Measurements from ENCODE around the gene FRY.

FRY gene

DNA sequence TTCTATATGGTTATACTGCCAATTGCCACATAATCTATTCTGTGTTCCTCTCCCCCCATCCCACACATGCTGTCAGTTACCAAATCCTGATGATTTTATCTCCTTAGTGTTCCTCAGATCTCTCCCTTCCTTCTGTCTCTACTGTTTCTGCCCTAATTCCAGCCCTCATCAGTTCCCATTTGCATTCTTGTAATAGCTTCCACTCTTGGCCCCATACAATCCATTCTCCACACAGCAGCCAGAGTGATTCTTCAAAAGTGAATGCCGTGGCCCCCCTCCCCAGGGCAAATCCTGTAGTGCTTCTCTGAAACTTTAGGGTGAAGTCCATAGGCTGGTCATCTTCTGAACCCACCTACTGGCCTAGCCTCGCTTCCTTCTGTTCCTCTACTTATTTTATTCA lies 169.2 kb downstream of the FRY start:
- H4K20me1 ChIP-seq (ENCODE audit: insufficient read depth, low read length, poor library complexity, severe bottlenecking) = no peaks in the 10 kb centered on the region
- H3K9me3 ChIP-seq (ENCODE audit: insufficient read depth, low read depth, low read length) = no peaks in the 10 kb centered on the region
- no peaks in the 10 kb centered on the region for H3K9me2 ChIP-seq (replicated peaks; ENCODE audit: low read depth, low read length)
- H3K4me3 ChIP-seq (ENCODE audit: low read length, poor library complexity, severe bottlenecking) = no peak overlapping the region
- H3K4me2 ChIP-seq (ENCODE audit: low read depth, low read length, poor library complexity, severe bottlenecking) = no peak overlapping the region
- no peak overlapping the region for H3K9ac ChIP-seq (ENCODE audit: low read depth, low read length, poor library complexity, severe bottlenecking)
- no peaks in the 10 kb centered on the region for H3K27me3 ChIP-seq (ENCODE audit: insufficient read depth, low read length, poor library complexity, severe bottlenecking)
- H3K4me1 ChIP-seq (ENCODE audit: insufficient read depth, low read length, poor library complexity, severe bottlenecking) = peaks cover 5% of the 10 kb centered on the region
- TF ChIP-seq, protein P1, sequence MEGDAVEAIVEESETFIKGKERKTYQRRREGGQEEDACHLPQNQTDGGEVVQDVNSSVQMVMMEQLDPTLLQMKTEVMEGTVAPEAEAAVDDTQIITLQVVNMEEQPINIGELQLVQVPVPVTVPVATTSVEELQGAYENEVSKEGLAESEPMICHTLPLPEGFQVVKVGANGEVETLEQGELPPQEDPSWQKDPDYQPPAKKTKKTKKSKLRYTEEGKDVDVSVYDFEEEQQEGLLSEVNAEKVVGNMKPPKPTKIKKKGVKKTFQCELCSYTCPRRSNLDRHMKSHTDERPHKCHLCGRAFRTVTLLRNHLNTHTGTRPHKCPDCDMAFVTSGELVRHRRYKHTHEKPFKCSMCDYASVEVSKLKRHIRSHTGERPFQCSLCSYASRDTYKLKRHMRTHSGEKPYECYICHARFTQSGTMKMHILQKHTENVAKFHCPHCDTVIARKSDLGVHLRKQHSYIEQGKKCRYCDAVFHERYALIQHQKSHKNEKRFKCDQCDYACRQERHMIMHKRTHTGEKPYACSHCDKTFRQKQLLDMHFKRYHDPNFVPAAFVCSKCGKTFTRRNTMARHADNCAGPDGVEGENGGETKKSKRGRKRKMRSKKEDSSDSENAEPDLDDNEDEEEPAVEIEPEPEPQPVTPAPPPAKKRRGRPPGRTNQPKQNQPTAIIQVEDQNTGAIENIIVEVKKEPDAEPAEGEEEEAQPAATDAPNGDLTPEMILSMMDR (conservative IDR thresholded peaks at IDR 0.05; ENCODE audit: low read length) = no peak
- no peak for TF ChIP-seq EZH2phosphoT487 (IDR thresholded peaks at IDR 0.05; ENCODE audit: borderline replicate concordance)
- no peak overlapping the region for H2AFZ ChIP-seq (ENCODE audit: low read length)
- H3K79me2 ChIP-seq (ENCODE audit: insufficient read depth, low read length) = no peaks in the 10 kb centered on the region
- no peaks in the 10 kb centered on the region for H3K36me3 ChIP-seq (ENCODE audit: insufficient read depth, low read length)
- no peaks in the 10 kb centered on the region for H3F3A ChIP-seq (ENCODE audit: low read depth)

DNA sequence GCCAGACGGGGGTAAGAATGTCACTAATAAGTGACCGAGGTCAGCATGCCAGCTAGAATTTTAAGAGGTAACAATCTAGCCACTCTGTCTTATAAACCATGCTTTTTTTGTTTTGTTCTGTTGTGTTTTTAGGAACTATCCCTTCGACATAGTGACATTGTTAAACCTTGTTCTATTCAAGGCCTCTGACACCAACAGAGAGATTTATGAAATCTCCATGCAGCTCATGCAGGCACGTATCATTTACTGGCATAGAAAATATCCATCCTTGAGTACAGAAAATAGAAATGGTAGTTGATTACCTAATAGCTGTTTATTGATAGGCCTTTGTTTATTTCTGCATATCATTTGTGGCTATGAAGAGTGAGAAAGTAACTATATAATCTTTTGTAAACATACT lies 170.2 kb downstream of the FRY start:
- no peaks in the 10 kb centered on the region for H3K27me3 ChIP-seq (ENCODE audit: insufficient read depth, low read length, poor library complexity, severe bottlenecking)
- H4K20me1 ChIP-seq (ENCODE audit: insufficient read depth, low read length, poor library complexity, severe bottlenecking) = no peaks in the 10 kb centered on the region
- no peak overlapping the region for H3K9ac ChIP-seq (ENCODE audit: low read depth, low read length, poor library complexity, severe bottlenecking)
- TF ChIP-seq, protein P1 (conservative IDR thresholded peaks at IDR 0.05; ENCODE audit: low read length) = no peak
- TF ChIP-seq EZH2phosphoT487 (IDR thresholded peaks at IDR 0.05; ENCODE audit: borderline replicate concordance) = no peak
- H3K9me2 ChIP-seq (replicated peaks; ENCODE audit: low read depth, low read length) = no peaks in the 10 kb centered on the region
- H2AFZ ChIP-seq (ENCODE audit: low read length) = no peak overlapping the region
- H3K79me2 ChIP-seq (ENCODE audit: insufficient read depth, low read length) = no peaks in the 10 kb centered on the region
- H3K4me1 ChIP-seq (ENCODE audit: insufficient read depth, low read length, poor library complexity, severe bottlenecking) = peaks cover 9% of the 10 kb centered on the region
- no peak overlapping the region for H3K4me2 ChIP-seq (ENCODE audit: low read depth, low read length, poor library complexity, severe bottlenecking)
- H3K4me3 ChIP-seq (ENCODE audit: low read length, poor library complexity, severe bottlenecking) = no peak overlapping the region
- H3F3A ChIP-seq (ENCODE audit: low read depth) = no peaks in the 10 kb centered on the region
- no peaks in the 10 kb centered on the region for H3K36me3 ChIP-seq (ENCODE audit: insufficient read depth, low read length)
- H3K9me3 ChIP-seq (ENCODE audit: insufficient read depth, low read depth, low read length) = no peaks in the 10 kb centered on the region

DNA sequence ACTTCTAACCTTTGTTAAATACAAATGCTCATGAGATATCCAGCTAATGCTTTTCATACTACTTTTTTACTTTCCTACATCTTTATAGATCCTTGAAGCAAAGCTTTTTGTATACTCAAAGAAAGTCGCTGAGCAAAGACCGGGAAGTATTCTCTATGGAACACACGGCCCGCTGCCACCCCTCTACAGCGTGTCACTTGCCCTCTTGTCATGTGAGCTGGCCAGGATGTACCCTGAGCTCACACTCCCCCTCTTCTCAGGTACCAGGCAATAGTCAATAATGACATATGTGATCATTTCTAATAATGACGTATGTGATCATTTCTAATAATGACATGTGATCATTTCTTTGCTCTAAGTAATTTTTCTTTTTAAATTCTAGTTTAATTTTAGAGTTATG lies 170.7 kb downstream of the FRY start:
- Histone ChIP-seq H3K27me3 (ENCODE audit: insufficient read depth, low read length, poor library complexity, severe bottlenecking) (no peaks in the 10 kb centered on the region), H3K9me3 (ENCODE audit: insufficient read depth, low read depth, low read length) (no peaks in the 10 kb centered on the region), H3K79me2 (ENCODE audit: insufficient read depth, low read length) (no peaks in the 10 kb centered on the region), H3K4me2 (ENCODE audit: low read depth, low read length, poor library complexity, severe bottlenecking) (no peak overlapping the region), H2AFZ (ENCODE audit: low read length) (no peak overlapping the region), H3K4me1 (ENCODE audit: insufficient read depth, low read length, poor library complexity, severe bottlenecking) (peaks cover 9% of the 10 kb centered on the region), H3F3A (ENCODE audit: low read depth) (no peaks in the 10 kb centered on the region), H3K36me3 (ENCODE audit: insufficient read depth, low read length) (no peaks in the 10 kb centered on the region), H3K9ac (ENCODE audit: low read depth, low read length, poor library complexity, severe bottlenecking) (no peak overlapping the region), H3K4me3 (ENCODE audit: low read length, poor library complexity, severe bottlenecking) (no peak overlapping the region), H3K9me2 (replicated peaks; ENCODE audit: low read depth, low read length) (no peaks in the 10 kb centered on the region), H4K20me1 (ENCODE audit: insufficient read depth, low read length, poor library complexity, severe bottlenecking) (no peaks in the 10 kb centered on the region)
- no peak for TF ChIP-seq EZH2phosphoT487 (IDR thresholded peaks at IDR 0.05; ENCODE audit: borderline replicate concordance)
- TF ChIP-seq, protein P1 (conservative IDR thresholded peaks at IDR 0.05; ENCODE audit: low read length) = no peak
